Upper lobe of left lung (tissue), 6 donors: Measurements from ENCODE around the gene REEP2. TPM values are rescaled to one million over a fixed set of nuclear protein-coding genes. Genes with fewer than 3 reads are reported as not detected.

Experiments
- ATAC-seq, 2 donors: fragments of 200-7000 bp; cut with Tn5 transposase; one replicate each; pipeline ENCODE4 v1.9.1; 2022; ENCODE audit warnings: mild to moderate bottlenecking in 2 of 2, moderate library complexity in 2 of 2; ENCODE audit not compliant: low FRiP score in 2 of 2
- DNase-seq, 2 donors: peaks; one replicate each; pipeline ENCODE4 v3.0.0-alpha.2; 2019 to 2020
- H3K27ac ChIP-seq, 4 donors: fragments of 200-600 bp; sonication (generic); one replicate each; pipeline ENCODE4 v1.5.1; 2016 to 2019
- H3K27me3 ChIP-seq, 4 donors: fragments of 200-600 bp; sonication (generic); one replicate each; pipeline ENCODE4 v1.5.1; 2017 to 2019
- H3K36me3 ChIP-seq, 4 donors: fragments of 200-600 bp; sonication (generic); one replicate each; pipeline ENCODE4 v1.5.1; 2016 to 2019
- H3K4me1 ChIP-seq, 4 donors: fragments of 200-600 bp; sonication (generic); one replicate each; pipeline ENCODE4 v1.5.1; 2018 to 2019
- H3K4me3 ChIP-seq, 4 donors: fragments of 200-600 bp; sonication (generic); one replicate each; pipeline ENCODE4 v1.5.1; 2017 to 2019; ENCODE audit warnings: mild to moderate bottlenecking in 2 of 4, moderate library complexity in 1 of 4
- H3K9me3 ChIP-seq, 4 donors: fragments of 200-600 bp; sonication (generic); one replicate each; pipeline ENCODE4 v1.5.1; 2018 to 2019
- EP300 ChIP-seq, 4 donors: sonication (generic); formaldehyde crosslinking; IDR thresholded peaks; one replicate each; pipeline ENCODE4 v1.5.1; 2017; ENCODE audit warnings: antibody characterized with exemption in 4 of 4, control low read depth in 2 of 4
- POLR2A ChIP-seq, 4 donors: fragments of 450-650 bp; IDR thresholded peaks; one replicate each; pipeline ENCODE4 v1.5.1; 2016 to 2017; ENCODE audit warnings: antibody characterized with exemption in 4 of 4, mild to moderate bottlenecking in 2 of 4
- POLR2AphosphoS5 ChIP-seq, 2 donors: sonication (generic); formaldehyde crosslinking; IDR thresholded peaks; one replicate each; pipeline ENCODE4 v1.5.1; 2017; ENCODE audit warnings: antibody characterized with exemption in 2 of 2
- WGBS, 2 donors: methylation state at CpG; one replicate each; pipeline ENCODE4 v1.1.5; 2017 to 2018; 5-methylcytosine and 5-hydroxymethylcytosine counted together
- total RNA-seq, 6 donors: library from RNA; depleted of rRNA in 4 of 6; stranded (reverse); fragments of >200 nt in 4 of 6; gene quantifications; one replicate each; pipeline versions ENCODE4 v1.1.0 to v1.2.1, GENCODE V29; 2016 to 2021
- TF ChIP-seq, protein P1 (sequence below), 6 experiments: fragments of 450-650 bp in 4 of 6; fragments of 200-600 bp in 2 of 6; sonication (generic) in 2 of 6; IDR thresholded peaks; one replicate each; pipeline ENCODE4 v1.5.1; 2016 to 2019; ENCODE audit warnings: antibody characterized with exemption in 6 of 6
- donor health status: DM: no; HTN: no; CAD: no; lungs with moderate emphysema.
- donor health status: DM: no; HTN: yes; CAD: no; lungs with severe emphysema.

REEP2 gene
- total RNA-seq, 6 donors from 2014 or later = 0.33 to 3.2 (median 0.46) TPM; not detected in 1

DNA sequence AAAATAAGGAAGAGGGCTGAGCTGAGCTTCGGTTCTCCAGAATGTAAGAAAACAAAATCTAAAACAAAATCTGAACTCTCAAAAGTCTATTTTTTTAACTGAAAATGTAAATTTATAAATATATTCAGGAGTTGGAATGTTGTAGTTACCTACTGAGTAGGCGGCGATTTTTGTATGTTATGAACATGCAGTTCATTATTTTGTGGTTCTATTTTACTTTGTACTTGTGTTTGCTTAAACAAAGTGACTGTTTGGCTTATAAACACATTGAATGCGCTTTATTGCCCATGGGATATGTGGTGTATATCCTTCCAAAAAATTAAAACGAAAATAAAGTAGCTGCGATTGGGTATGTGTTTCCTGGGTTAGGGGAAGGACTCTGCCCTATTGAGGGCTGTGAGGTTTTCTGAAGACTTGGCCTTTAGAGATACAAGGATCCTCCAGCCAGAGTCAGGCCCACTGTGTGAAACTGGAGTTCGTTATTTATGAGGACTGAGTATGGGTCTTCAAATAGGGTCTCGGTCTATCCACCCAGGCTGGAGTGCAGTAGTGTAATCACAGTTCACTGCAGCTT is 30.2 kb downstream of the REEP2 start:
- H3K4me1 ChIP-seq = peaks cover 21 to 32% (median 27%) of the 10 kb centered on the region in 4 donors
- ATAC-seq (no peak), DNase-seq (no peak)
- no peaks in the 10 kb centered on the region for H3K27me3 ChIP-seq
- no peak overlapping the region for H3K27ac ChIP-seq
- no peaks in the 10 kb centered on the region for H3K9me3 ChIP-seq
- no peak overlapping the region for H3K4me3 ChIP-seq
- TF ChIP-seq POLR2A (IDR thresholded peaks at IDR 0.05) (no peak), EP300 (IDR thresholded peaks at IDR 0.05) (no peak), POLR2AphosphoS5 (IDR thresholded peaks at IDR 0.05) (no peak)
- TF ChIP-seq, protein P1, sequence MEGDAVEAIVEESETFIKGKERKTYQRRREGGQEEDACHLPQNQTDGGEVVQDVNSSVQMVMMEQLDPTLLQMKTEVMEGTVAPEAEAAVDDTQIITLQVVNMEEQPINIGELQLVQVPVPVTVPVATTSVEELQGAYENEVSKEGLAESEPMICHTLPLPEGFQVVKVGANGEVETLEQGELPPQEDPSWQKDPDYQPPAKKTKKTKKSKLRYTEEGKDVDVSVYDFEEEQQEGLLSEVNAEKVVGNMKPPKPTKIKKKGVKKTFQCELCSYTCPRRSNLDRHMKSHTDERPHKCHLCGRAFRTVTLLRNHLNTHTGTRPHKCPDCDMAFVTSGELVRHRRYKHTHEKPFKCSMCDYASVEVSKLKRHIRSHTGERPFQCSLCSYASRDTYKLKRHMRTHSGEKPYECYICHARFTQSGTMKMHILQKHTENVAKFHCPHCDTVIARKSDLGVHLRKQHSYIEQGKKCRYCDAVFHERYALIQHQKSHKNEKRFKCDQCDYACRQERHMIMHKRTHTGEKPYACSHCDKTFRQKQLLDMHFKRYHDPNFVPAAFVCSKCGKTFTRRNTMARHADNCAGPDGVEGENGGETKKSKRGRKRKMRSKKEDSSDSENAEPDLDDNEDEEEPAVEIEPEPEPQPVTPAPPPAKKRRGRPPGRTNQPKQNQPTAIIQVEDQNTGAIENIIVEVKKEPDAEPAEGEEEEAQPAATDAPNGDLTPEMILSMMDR (IDR thresholded peaks at IDR 0.05) = no peak
- H3K36me3 ChIP-seq = peaks cover 0 to 17% (median 8%) of the 10 kb centered on the region in 4 donors
- 93% methylated on average over 8 of the region's 8 CpGs for WGBS, 2 donors

DNA sequence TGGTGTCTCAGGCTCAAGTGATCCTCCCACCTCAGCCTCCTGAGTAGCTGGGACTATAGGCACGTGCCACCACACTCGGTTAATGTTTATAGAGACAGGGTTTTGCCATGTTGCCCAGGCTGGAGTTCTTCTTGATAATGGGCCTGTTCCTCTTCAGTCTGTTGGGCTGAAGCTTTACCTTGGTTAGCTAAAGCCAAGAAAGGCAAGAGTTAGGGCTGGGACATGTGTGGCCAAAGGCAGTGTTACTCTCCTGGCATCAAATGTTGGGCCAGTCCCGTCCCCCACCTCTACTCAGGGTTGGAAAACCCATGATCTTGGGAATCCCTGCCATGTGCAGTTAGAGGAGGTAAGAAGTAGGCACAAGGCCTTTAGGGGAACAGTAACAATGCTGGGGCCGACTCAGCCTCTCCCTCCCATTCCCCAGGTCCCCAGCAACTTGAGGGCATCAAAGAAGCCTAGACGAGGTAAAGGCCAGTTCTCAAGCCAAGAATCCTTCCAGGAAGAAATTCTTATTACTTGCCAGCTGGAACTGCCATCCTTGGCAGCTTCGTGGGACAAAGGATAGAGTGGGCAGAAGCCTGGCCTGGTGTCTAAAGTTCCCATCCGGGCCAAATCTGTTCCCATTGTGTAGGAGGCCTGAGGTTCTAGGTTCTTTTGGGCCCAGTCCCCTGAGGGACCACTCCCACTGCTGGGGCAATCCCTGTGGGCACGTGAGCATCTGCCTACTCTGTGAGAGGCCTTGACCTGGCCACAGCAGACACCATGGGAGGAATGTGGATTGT is 30.9 kb downstream of the REEP2 start:
- TF ChIP-seq, protein P1 (IDR thresholded peaks at IDR 0.05) = no peak
- TF ChIP-seq POLR2AphosphoS5 (IDR thresholded peaks at IDR 0.05) (peak; percentile 6 to 35), EP300 (IDR thresholded peaks at IDR 0.05) (peak in 1 of 4 donors; percentile 47), POLR2A (IDR thresholded peaks at IDR 0.05) (peak in 2 of 4 donors; percentile 11 to 21)
- Histone ChIP-seq H3K4me1 (peaks cover 21 to 32% (median 27%) of the 10 kb centered on the region in 4 donors), H3K36me3 (peaks cover 0 to 17% (median 8%) of the 10 kb centered on the region in 4 donors), H3K27ac (no peak overlapping the region), H3K27me3 (no peaks in the 10 kb centered on the region), H3K4me3 (no peak overlapping the region), H3K9me3 (no peaks in the 10 kb centered on the region)
- 73 to 76% methylated on average over 7 to 8 of the region's 8 CpGs for WGBS, 2 donors
- ATAC-seq = peak; percentile 32 to 53
- DNase-seq = no peak

DNA sequence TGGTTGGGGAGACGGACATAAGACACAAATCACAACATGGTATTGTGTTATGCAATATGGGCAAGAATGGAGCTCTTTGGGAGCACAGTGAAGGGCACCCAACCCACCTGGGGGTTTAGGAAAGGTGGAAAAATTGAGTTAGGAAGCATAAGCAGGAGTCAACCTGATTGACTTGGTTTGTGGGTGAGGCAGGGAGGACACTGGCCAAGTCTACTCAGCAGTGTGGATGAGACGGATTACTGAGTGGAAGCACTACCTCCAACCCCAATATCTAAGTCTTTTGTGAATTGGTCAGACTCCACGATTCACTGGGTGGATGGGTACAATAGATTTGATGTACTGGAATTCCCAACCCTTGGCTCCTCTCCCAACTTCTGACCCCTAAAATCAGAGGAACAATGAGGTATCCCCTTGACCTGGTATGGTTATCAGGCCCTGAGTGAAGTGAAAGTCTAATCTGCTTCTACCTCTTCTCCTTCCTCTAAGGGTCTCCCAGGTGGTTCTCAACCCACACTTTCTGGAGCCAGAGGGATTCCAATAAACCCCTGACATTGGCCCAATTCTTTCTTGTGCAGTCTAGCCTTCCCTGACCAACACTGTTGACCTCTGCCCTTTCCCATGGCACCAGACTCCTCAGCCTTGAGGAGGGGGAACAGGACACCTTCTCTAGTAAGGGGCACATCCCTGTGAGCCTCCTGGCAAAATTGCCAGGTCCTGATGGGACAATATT is 31.6 kb downstream of the REEP2 start:
- no peak overlapping the region for H3K27ac ChIP-seq
- H3K4me1 ChIP-seq = peaks cover 21 to 31% (median 27%) of the 10 kb centered on the region in 4 donors
- 88 to 92% methylated on average over 3 of the region's 3 CpGs for WGBS, 2 donors
- H3K4me3 ChIP-seq = no peak overlapping the region
- no peak for DNase-seq
- no peaks in the 10 kb centered on the region for H3K9me3 ChIP-seq
- peak; percentile 5 to 34 for ATAC-seq
- no peaks in the 10 kb centered on the region for H3K27me3 ChIP-seq
- peaks cover 0 to 17% (median 8%) of the 10 kb centered on the region in 4 donors for H3K36me3 ChIP-seq
- TF ChIP-seq POLR2A (IDR thresholded peaks at IDR 0.05) = peak in 1 of 4 donors; percentile 41
- TF ChIP-seq POLR2AphosphoS5 (IDR thresholded peaks at IDR 0.05) = no peak
- TF ChIP-seq, protein P1 (IDR thresholded peaks at IDR 0.05) = no peak

DNA sequence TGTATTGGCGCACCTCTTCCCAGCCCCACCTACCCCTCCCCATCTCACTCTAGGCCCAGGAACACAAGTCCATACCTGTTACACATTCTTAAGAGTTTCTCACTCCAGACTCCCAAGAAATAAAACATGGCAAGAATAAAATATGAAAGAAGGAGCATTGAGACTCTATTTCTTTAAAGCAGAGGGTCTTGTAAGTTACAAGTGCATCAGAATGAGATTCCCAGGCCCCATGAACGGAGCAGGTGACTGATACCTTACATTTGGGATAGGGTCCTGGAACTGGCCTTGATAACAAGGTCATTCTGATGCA is 32.1 kb downstream of the REEP2 start:
- H3K36me3 ChIP-seq = peaks cover 0 to 17% (median 8%) of the 10 kb centered on the region in 4 donors
- 85 to 87% methylated on average over 2 of the region's 2 CpGs for WGBS, 2 donors
- DNase-seq (no peak), ATAC-seq (peak in 1 of 2 donors; percentile 1)
- H3K27ac ChIP-seq = no peak overlapping the region
- H3K4me1 ChIP-seq = peaks cover 18 to 25% (median 23%) of the 10 kb centered on the region in 4 donors
- H3K9me3 ChIP-seq = no peaks in the 10 kb centered on the region
- TF ChIP-seq, protein P1 (IDR thresholded peaks at IDR 0.05) = no peak
- TF ChIP-seq EP300 (IDR thresholded peaks at IDR 0.05) = no peak
- no peak for TF ChIP-seq POLR2A (IDR thresholded peaks at IDR 0.05)
- TF ChIP-seq POLR2AphosphoS5 (IDR thresholded peaks at IDR 0.05) = no peak
- no peak overlapping the region for H3K4me3 ChIP-seq
- H3K27me3 ChIP-seq = no peaks in the 10 kb centered on the region
